ENCODE measurements around the gene ZKSCAN3. TPM values are rescaled to one million over a fixed set of nuclear protein-coding genes. Genes with fewer than 3 reads are reported as not detected.
A peak's percentile ranks its signal among the peaks of the same experiment; 100 is the strongest.

The ZKSCAN3 gene
- total RNA-seq, 2 experiments from 2014 or later = 3.2 to 6.7 TPM

DNA sequence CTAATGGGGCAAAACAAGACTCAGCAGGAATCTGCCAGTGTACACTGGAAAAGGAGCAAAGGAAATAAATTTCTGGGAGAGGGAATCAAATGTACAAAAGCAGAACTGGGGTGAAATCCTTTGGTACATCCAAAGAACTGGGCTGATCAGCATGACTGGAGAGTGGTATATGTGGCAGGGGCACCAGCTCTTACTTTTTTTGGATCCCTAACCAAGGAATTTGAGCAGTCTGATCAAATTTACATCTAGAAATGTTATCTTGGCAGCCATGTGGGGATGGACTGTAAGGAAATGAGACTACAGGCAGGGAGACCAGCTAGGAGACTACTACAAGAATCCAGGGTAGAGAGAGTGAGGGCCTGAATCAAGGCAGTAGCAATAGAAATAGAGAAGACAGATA lies 12.6 kb upstream of the ZKSCAN3 start:
- Histone ChIP-seq H3K4me1 (ENCODE audit: insufficient read depth, low read length, poor library complexity, severe bottlenecking) (peaks cover 14% of the 10 kb centered on the region), H3K36me3 (ENCODE audit: insufficient read depth, low read length) (no peaks in the 10 kb centered on the region), H3K9me3 (ENCODE audit: low read length) (peaks cover 16% of the 10 kb centered on the region), H3K9me2 (ENCODE audit: insufficient read depth, low read length) (no peaks in the 10 kb centered on the region), H3K4me2 (ENCODE audit: low read length) (peak overlapping the region; percentile 89), H4K20me1 (ENCODE audit: insufficient read depth, low read length) (no peaks in the 10 kb centered on the region), H2AFZ (ENCODE audit: low read length) (peak overlapping the region; percentile 62; the same call in 1 of the 2 replicates), H3K27ac (ENCODE audit: low read depth, low read length, poor library complexity, severe bottlenecking) (no peak overlapping the region), H3K79me2 (ENCODE audit: insufficient read depth, low read depth, low read length) (no peaks in the 10 kb centered on the region), H3K4me3 (ENCODE audit: low read depth, low read length, poor library complexity, severe bottlenecking) (peak overlapping the region; percentile 65)
- no TSS peak for BruUV-seq (replicated peaks)
- ChIA-PET CTCF (ENCODE audit: unreplicated experiment) (no interaction called here), POLR2A (interaction anchor here (2.8 kb wide), 1 partner anchor 11 kb away, joined by 9 read pairs; no protein-coding TSS in a partner anchor)
- intact Hi-C loops (cut with micrococcal nuclease; ENCODE audit: unreplicated experiment) = no loop called here
- no peak for DNase-seq (ENCODE audit: low spot score)
- TF ChIP-seq, protein P1, sequence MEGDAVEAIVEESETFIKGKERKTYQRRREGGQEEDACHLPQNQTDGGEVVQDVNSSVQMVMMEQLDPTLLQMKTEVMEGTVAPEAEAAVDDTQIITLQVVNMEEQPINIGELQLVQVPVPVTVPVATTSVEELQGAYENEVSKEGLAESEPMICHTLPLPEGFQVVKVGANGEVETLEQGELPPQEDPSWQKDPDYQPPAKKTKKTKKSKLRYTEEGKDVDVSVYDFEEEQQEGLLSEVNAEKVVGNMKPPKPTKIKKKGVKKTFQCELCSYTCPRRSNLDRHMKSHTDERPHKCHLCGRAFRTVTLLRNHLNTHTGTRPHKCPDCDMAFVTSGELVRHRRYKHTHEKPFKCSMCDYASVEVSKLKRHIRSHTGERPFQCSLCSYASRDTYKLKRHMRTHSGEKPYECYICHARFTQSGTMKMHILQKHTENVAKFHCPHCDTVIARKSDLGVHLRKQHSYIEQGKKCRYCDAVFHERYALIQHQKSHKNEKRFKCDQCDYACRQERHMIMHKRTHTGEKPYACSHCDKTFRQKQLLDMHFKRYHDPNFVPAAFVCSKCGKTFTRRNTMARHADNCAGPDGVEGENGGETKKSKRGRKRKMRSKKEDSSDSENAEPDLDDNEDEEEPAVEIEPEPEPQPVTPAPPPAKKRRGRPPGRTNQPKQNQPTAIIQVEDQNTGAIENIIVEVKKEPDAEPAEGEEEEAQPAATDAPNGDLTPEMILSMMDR (conservative IDR thresholded peaks at IDR 0.05; ENCODE audit: low read length) = no peak
- no peak for TF ChIP-seq EZH2phosphoT487 (IDR thresholded peaks at IDR 0.05; ENCODE audit: borderline replicate concordance, low read depth, low read length)

DNA sequence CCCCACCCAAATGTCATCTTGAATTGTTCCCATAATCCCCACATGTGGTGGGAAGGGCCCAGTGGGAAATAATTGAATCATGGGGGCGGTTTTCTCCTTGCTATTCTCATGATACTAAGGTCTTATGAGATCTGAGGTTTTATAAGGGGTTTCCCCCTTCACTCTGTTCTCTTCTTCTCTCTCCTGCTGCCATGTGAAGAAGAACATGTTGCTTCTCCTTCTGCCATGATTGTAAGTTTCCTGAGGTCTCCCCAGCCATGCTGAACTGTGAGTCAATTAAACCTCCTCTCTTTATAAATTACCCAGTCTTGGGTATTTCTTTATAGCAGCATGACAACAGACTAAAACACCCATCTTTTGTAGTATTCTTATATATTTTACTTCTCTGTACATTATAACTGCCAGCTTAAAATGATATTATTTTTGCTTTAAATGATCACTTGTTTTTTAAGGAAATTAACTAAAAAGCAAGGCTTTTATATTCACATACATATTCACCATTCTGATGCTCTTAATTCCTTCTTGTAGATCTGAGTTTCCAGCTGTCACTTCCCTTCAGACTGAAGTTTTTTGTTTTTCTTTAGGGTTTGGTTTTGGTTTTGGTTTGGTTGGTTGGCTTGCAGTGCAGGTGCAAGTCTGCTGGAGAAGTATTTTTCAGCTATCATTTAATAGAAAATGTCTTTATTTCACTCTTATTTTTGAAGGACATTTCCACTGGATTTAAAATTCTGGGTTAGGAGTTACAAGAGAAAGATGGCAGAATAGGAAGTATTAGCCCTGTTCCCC lies 9.2 kb upstream of the ZKSCAN3 start:
- Histone ChIP-seq H3K79me2 (ENCODE audit: insufficient read depth, low read depth, low read length) (no peaks in the 10 kb centered on the region), H3K36me3 (ENCODE audit: insufficient read depth, low read length) (no peaks in the 10 kb centered on the region), H3K4me2 (ENCODE audit: low read length) (no peak overlapping the region), H3K4me3 (ENCODE audit: low read depth, low read length, poor library complexity, severe bottlenecking) (no peak overlapping the region), H3K9me2 (ENCODE audit: insufficient read depth, low read length) (no peaks in the 10 kb centered on the region), H4K20me1 (ENCODE audit: insufficient read depth, low read length) (no peaks in the 10 kb centered on the region), H3K4me1 (ENCODE audit: insufficient read depth, low read length, poor library complexity, severe bottlenecking) (peaks cover 14% of the 10 kb centered on the region), H3K9me3 (ENCODE audit: low read length) (peaks cover 16% of the 10 kb centered on the region), H2AFZ (ENCODE audit: low read length) (no peak overlapping the region), H3K27ac (ENCODE audit: low read depth, low read length, poor library complexity, severe bottlenecking) (no peak overlapping the region)
- TF ChIP-seq, protein P1 (conservative IDR thresholded peaks at IDR 0.05; ENCODE audit: low read length) = no peak
- TF ChIP-seq EZH2phosphoT487 (IDR thresholded peaks at IDR 0.05; ENCODE audit: borderline replicate concordance, low read depth, low read length) = no peak
- no TSS peak for BruUV-seq (replicated peaks)
- ChIA-PET CTCF (ENCODE audit: unreplicated experiment) (no interaction called here), POLR2A (interaction anchor here (0.5 kb wide), 1 partner anchor 450 kb away, joined by 4 read pairs; a partner anchor contains a TSS)
- DNase-seq (ENCODE audit: low spot score) = no peak
- intact Hi-C loops (cut with micrococcal nuclease; ENCODE audit: unreplicated experiment) = no loop called here
